K562 (cell line): ENCODE measurements around the gene SGPL1. TPM values are rescaled to one million over a fixed set of nuclear protein-coding genes. Genes with fewer than 3 reads are reported as not detected.

Source experiments
- ATAC-seq: fragments of 200-7000 bp; cut with Tn5 transposase; 3 replicates; pipeline ENCODE4 v1.9.1; 2020; ENCODE audit warnings: moderate library complexity
- BruUV-seq: library from RNA; stranded (reverse); fragments of 400-500 nt; replicated peaks from 2 replicates; lab custom pipeline; 2021; lab: Mats Ljungman, UMichigan
- CTCF ChIA-PET: fragments of 300-600 bp; formaldehyde crosslinking; extraction: SDS; loops from one replicate; lab custom pipeline; 2021; ENCODE audit warnings: low intra/inter-chr PET ratio; lab: Yijun Ruan, JAX
- POLR2A ChIA-PET: fragments of 300-600, 350-650 bp; sonication (Branson Sonifier 250); formaldehyde crosslinking; extraction: SDS; loops from one replicate; lab custom pipeline; 2021; ENCODE audit warnings: antibody characterized with exemption, inconsistent platforms; lab: Yijun Ruan, JAX
- DNase-seq, 4 experiments: peaks; one replicate each; pipeline versions ENCODE4 v3.0.0 to v3.0.0-alpha.2; 2011 to 2018; ENCODE audit warnings: low spot score in 3 of 4, mixed read lengths in 3 of 4; ENCODE audit errors: extremely low read depth in 1 of 4
- FAIRE-seq: peaks from 2 replicates; lab custom pipeline; 2011; peaks lifted over from hg19 to GRCh38; lab: Jason Lieb, UNC
- H2AFZ ChIP-seq: 2 replicates; pipeline ENCODE4 v1.6.0; 2011; ENCODE audit warnings: low read depth, low read length, control low read depth, inconsistent platforms
- H3K27ac ChIP-seq: fragments of 200-600 bp; 3 replicates; pipeline ENCODE4 v1.8.0; 2011; ENCODE audit warnings: low read depth, mild to moderate bottlenecking, control low read depth, inconsistent platforms, low read length, moderate library complexity, mixed read lengths; ENCODE audit errors: extremely low read depth
- H3K27me3 ChIP-seq, 2 experiments: fragments of 300-600 bp in 1 of 2; 2 replicates in 1 of 2; 3 replicates in 1 of 2; pipeline versions ENCODE4 v1.6.0 to v1.8.0; 2011; ENCODE audit warnings: inconsistent platforms in 2 of 2, low read length in 2 of 2, mild to moderate bottlenecking in 1 of 2, mixed read lengths in 1 of 2, moderate library complexity in 1 of 2; ENCODE audit not compliant: control insufficient read depth in 2 of 2, insufficient read depth in 2 of 2
- H3K36me3 ChIP-seq: fragments of 300-600 bp; 3 replicates; pipeline ENCODE4 v1.8.0; 2011; ENCODE audit warnings: mild to moderate bottlenecking, low read length, inconsistent platforms; ENCODE audit not compliant: control insufficient read depth, insufficient read depth
- H3K4me1 ChIP-seq, 2 experiments: fragments of 200-600 bp in 1 of 2; replicated peaks in 1 of 2; 2 replicates in 1 of 2; 3 replicates in 1 of 2; pipeline versions ENCODE4 v1.5.1 to v1.8.0; 2011; ENCODE audit warnings: inconsistent platforms in 2 of 2, low read length in 2 of 2, mild to moderate bottlenecking in 1 of 2, mixed read lengths in 1 of 2, moderate library complexity in 1 of 2; ENCODE audit not compliant: control insufficient read depth in 2 of 2, insufficient read depth in 2 of 2
- H3K4me2 ChIP-seq: 2 replicates; pipeline ENCODE4 v1.6.1; 2011; ENCODE audit warnings: low read length, control low read depth, inconsistent platforms, mixed read lengths; ENCODE audit not compliant: insufficient read depth
- H3K4me3 ChIP-seq: fragments of 200-600 bp; sonication (generic), shearing (Covaris generic); 2 replicates; pipeline ENCODE4 v1.5.1; 2016; ENCODE audit warnings: control low read depth, inconsistent platforms
- H3K79me2 ChIP-seq: fragments of 200-600 bp; 3 replicates; pipeline ENCODE4 v1.8.0; 2011; ENCODE audit warnings: low read length, inconsistent platforms; ENCODE audit not compliant: control insufficient read depth, insufficient read depth
- H3K9ac ChIP-seq, 2 experiments: 2 replicates each; pipeline versions ENCODE4 v1.6.0 to v1.6.1; 2011; ENCODE audit warnings: low read depth in 2 of 2, low read length in 2 of 2, control low read depth in 1 of 2, inconsistent platforms in 1 of 2, mild to moderate bottlenecking in 1 of 2, mixed read lengths in 1 of 2; ENCODE audit not compliant: insufficient read depth in 1 of 2
- H3K9me1 ChIP-seq: one replicate; pipeline ENCODE4 v1.6.0; 2011; ENCODE audit warnings: inconsistent platforms, mild to moderate bottlenecking, low read length, moderate library complexity; ENCODE audit not compliant: control insufficient read depth, insufficient read depth
- H3K9me3 ChIP-seq: replicated peaks from 2 replicates; pipeline ENCODE4 v1.5.1; 2011; ENCODE audit warnings: low read depth, low read length, inconsistent platforms; ENCODE audit not compliant: control insufficient read depth, insufficient read depth
- H4K20me1 ChIP-seq: replicated peaks from 2 replicates; pipeline ENCODE4 v1.6.1; 2011; ENCODE audit warnings: low read length, inconsistent platforms, mixed read lengths; ENCODE audit not compliant: control insufficient read depth, insufficient read depth
- ASH1L ChIP-seq: fragments of 450-650 bp; IDR thresholded peaks from 2 replicates; pipeline ENCODE4 v1.6.1; 2018; ENCODE audit warnings: borderline replicate concordance, mild to moderate bottlenecking, low read depth; ENCODE audit not compliant: partially characterized antibody
- BHLHE40 ChIP-seq: IDR thresholded peaks from 2 replicates; pipeline ENCODE4 v1.6.1; 2011; ENCODE audit warnings: low read length, improper control_type of control experiment
- KDM1A ChIP-seq, 2 experiments: fragments of 450-650 bp; IDR thresholded peaks; 2 replicates each; pipeline ENCODE4 v1.6.1; 2016; ENCODE audit warnings: mild to moderate bottlenecking in 2 of 2
- KDM5B ChIP-seq: fragments of 200-600 bp; sonication (generic); IDR thresholded peaks from 2 replicates; pipeline ENCODE4 v1.6.1; 2012; ENCODE audit warnings: low read depth, mild to moderate bottlenecking, moderate library complexity, low read length, control low read depth, inconsistent platforms; ENCODE audit not compliant: insufficient replicate concordance
- MXI1 ChIP-seq: IDR thresholded peaks from 2 replicates; pipeline ENCODE4 v1.6.1; 2011; ENCODE audit warnings: low read depth, mild to moderate bottlenecking, improper control_type of control experiment, low read length
- PYGO2 ChIP-seq: fragments of 450-650 bp; IDR thresholded peaks from 2 replicates; pipeline ENCODE4 v1.6.1; 2016; ENCODE audit warnings: mild to moderate bottlenecking, missing genetic modification characterization, moderate library complexity, missing compliant biosample characterization
- RFX1 ChIP-seq: fragments of 450-650 bp; IDR thresholded peaks from 2 replicates; pipeline ENCODE4 v1.6.1; 2016; ENCODE audit warnings: mild to moderate bottlenecking, moderate library complexity
- SMARCC2 ChIP-seq: fragments of 450-650 bp; IDR thresholded peaks from 2 replicates; pipeline ENCODE4 v1.6.1; 2017; ENCODE audit warnings: antibody characterized with exemption, moderate library complexity, mild to moderate bottlenecking, low read depth
- TAF7 ChIP-seq: fragments of 450-650 bp; IDR thresholded peaks from 2 replicates; pipeline ENCODE4 v1.6.1; 2016; ENCODE audit warnings: missing genetic modification characterization, missing compliant biosample characterization
- THRA ChIP-seq: fragments of 450-650 bp; IDR thresholded peaks from 2 replicates; pipeline ENCODE4 v1.6.1; 2017; ENCODE audit warnings: mild to moderate bottlenecking, moderate library complexity
- THRB ChIP-seq: fragments of 450-650 bp; formaldehyde crosslinking; conservative IDR thresholded peaks from 2 replicates; pipeline ENCODE4 v1.4.0; 2022; ENCODE audit warnings: mild to moderate bottlenecking, missing genetic modification characterization
- YY1 ChIP-seq, 3 experiments: IDR thresholded peaks; 2 replicates each; pipeline ENCODE4 v1.6.1; 2011; ENCODE audit warnings: low read length in 2 of 3, mild to moderate bottlenecking in 2 of 3, moderate library complexity in 2 of 3, borderline replicate concordance in 1 of 3, control low read depth in 1 of 3, low read depth in 1 of 3; ENCODE audit not compliant: insufficient read depth in 3 of 3, insufficient replicate concordance in 2 of 3, control insufficient read depth in 1 of 3, insufficient read length in 1 of 3; ENCODE audit errors: extremely low read depth in 1 of 3
- ZBTB17 ChIP-seq: fragments of 450-650 bp; formaldehyde crosslinking; IDR thresholded peaks from 2 replicates; pipeline ENCODE4 v1.4.0; 2020; ENCODE audit warnings: mild to moderate bottlenecking
- ZFP36 ChIP-seq: fragments of 150-350 bp; IDR thresholded peaks from 2 replicates; pipeline ENCODE4 v1.6.1; 2018; ENCODE audit warnings: low read length, low read depth; ENCODE audit not compliant: partially characterized antibody
- WGBS: fragments of 100-300 bp; shearing (Covaris generic); methylation state at CpG from one replicate; pipeline ENCODE4 v1.1.6; 2016; ENCODE audit warnings: low coverage, mixed read lengths; ENCODE audit not compliant: insufficient coverage; ENCODE audit errors: missing lambda C conversion rate; 5-methylcytosine and 5-hydroxymethylcytosine counted together
- in situ Hi-C: fragments of 300-500 bp; cut with MboI; formaldehyde crosslinking; loops from 4 replicates; pipeline ENCODE4 v1.15.0; 2018; ENCODE audit warnings: inconsistent platforms, mixed read lengths
- intact Hi-C: fragments of 100-400 bp; cut with micrococcal nuclease; formaldehyde crosslinking; loops from 2 replicates; pipeline ENCODE4 v1.14.2; 2022
- polyA plus RNA-seq, 8 experiments: library from polyadenylated mRNA; depleted of rRNA in 4 of 8; stranded (reverse) in 5 of 8; unstranded in 3 of 8; fragments of >200 nt; fragmentation: Nextera tagmentation in 2 of 8; fragmentation: Illumina TruSeq in 1 of 8; extraction: Ambion mirVana in 2 of 8; extraction: Trizol in 1 of 8; gene quantifications; 2 replicates each; pipeline versions ENCODE4 v1.2.1 to v1.2.3, GENCODE V29; 2011 to 2014; ENCODE audit warnings: inconsistent platforms in 1 of 8, missing spikeins in 1 of 8
- total RNA-seq, 7 experiments: library from RNA; depleted of rRNA in 6 of 7; stranded (reverse); fragments of >200 nt in 6 of 7; fragmentation: Illumina TruSeq in 2 of 7; extraction: Trizol in 2 of 7; gene quantifications; 2 replicates each; pipeline versions ENCODE4 v1.2.1 to v1.2.3, GENCODE V29; 2011 to 2021; ENCODE audit warnings: low replicate concordance in 1 of 7

Gene SGPL1
- total and polyA plus RNA-seq, 9 of the 15 experiments (the other 6 are each of a cell fraction or from before 2014, with no cell fraction given) = 6.0 to 18.0 (median 8.7) TPM

- H3K9me1 ChIP-seq = no peaks in the 10 kb centered on the region
- in situ Hi-C loops (no loop called here), intact Hi-C loops (no loop called here)
- H3K79me2 ChIP-seq = no peaks in the 10 kb centered on the region
- DNase-seq (no peak), FAIRE-seq (no peak), ATAC-seq (no peak)
- H3K4me2 ChIP-seq = no peak overlapping the region
- H2AFZ ChIP-seq = no peak overlapping the region
- H3K4me3 ChIP-seq = no peak overlapping the region
- H3K36me3 ChIP-seq = no peaks in the 10 kb centered on the region
- H3K27ac ChIP-seq = no peak overlapping the region
- POLR2A ChIA-PET = interaction anchor here (0.5 to 0.6 kb wide), 2 partner anchors 48 to 294 kb away, joined by 3 read pairs; no protein-coding TSS in a partner anchor
- H3K9ac ChIP-seq = no peak overlapping the region
- peaks cover 8 to 17% of the 10 kb centered on the region in 2 experiments for H3K4me1 ChIP-seq
- CTCF ChIA-PET = no interaction called here
- no TSS peak for BruUV-seq
- H3K9me3 ChIP-seq = no peaks in the 10 kb centered on the region
- H4K20me1 ChIP-seq = no peaks in the 10 kb centered on the region
- WGBS = 27% methylated on average over 4 of the region's 4 CpGs
- TF ChIP-seq THRB (CRISPR knock-in tag) = no peak
- no peak for TF ChIP-seq MXI1
- TF ChIP-seq BHLHE40 = no peak
- TF ChIP-seq ASH1L = no peak
- no peak for TF ChIP-seq KDM5B
- TF ChIP-seq RFX1 = no peak
- TF ChIP-seq THRA = no peak
- no peak for TF ChIP-seq YY1 (IDR thresholded peaks at IDR 0.05; ENCODE audit: borderline replicate concordance in 1 of 3, control insufficient read depth in 1 of 3, extremely low read depth in 1 of 3, insufficient read depth in 3 of 3, insufficient read length in 1 of 3, insufficient replicate concordance in 2 of 3, low read depth in 1 of 3, low read length in 2 of 3)
- no peak for TF ChIP-seq SMARCC2
- TF ChIP-seq ZFP36 = no peak
- no peak for TF ChIP-seq TAF7 (tag)
- TF ChIP-seq KDM1A (IDR thresholded peaks at IDR 0.05) = no peak
- no peak for TF ChIP-seq ZBTB17 (CRISPR knock-in tag)
- TF ChIP-seq PYGO2 (tag) = no peak
- H3K27me3 ChIP-seq = 0 out of 5 replicates have a peak, but pooled peaks cover 5 to 12% of the 10 kb centered on the region in 2 experiments
Observed at GRCh38 chr10:70892631-70893030, 76.9 kb downstream of the SGPL1 start.
